Measurements from ENCODE around the gene KCNC2.

KCNC2 gene

GRCh38 chr12:75047885-75048525 lies 161.6 kb downstream of the KCNC2 start:
- DNase-seq: no peak

- DNase-seq: no peak
Observed at GRCh38 chr12:75042125-75042524, 167.5 kb downstream of the KCNC2 start.

- no peak for DNase-seq
Observed at GRCh38 chr12:75041472-75041871, 168.2 kb downstream of the KCNC2 start.

GRCh38 chr12:75020068-75020557 lies 189.5 kb downstream of the KCNC2 start:
- DNase-seq: no peak

GRCh38 chr12:75011120-75011519 lies 198.5 kb downstream of the KCNC2 start:
- DNase-seq: no peak

GRCh38 chr12:75007133-75007532 lies 202.5 kb downstream of the KCNC2 start:
- DNase-seq: no peak

- no peak for DNase-seq
Observed at GRCh38 chr12:75000120-75000519, 209.5 kb downstream of the KCNC2 start.

GRCh38 chr12:74999474-74999873 lies 210.2 kb downstream of the KCNC2 start:
- no peak for DNase-seq
